Urothelium cell line (cell line): ENCODE measurements around the gene BCAS2.
"Not testable (repeated sequence)": the region's sequence is repeated elsewhere in the genome, so short reads cannot be mapped to it uniquely, and the experiment has no call there.

Source experiments
- DNase-seq: peaks from one replicate; pipeline ENCODE4 v3.0.0; 2011; ENCODE audit warnings: low spot score, mixed read lengths
- FAIRE-seq: peaks from 2 replicates; lab custom pipeline; 2011; peaks lifted over from hg19 to GRCh38; lab: Jason Lieb, UNC

The BCAS2 gene

GRCh38 chr1:114581335-114582287 lies at the start of gene BCAS2:
TSS of gene BCAS2 (minus strand) at chr1:114581615. CDS start at chr1:114581591, 24 bp downstream.
- DNase-seq: peak; percentile 95
- FAIRE-seq: peak; percentile 93

GRCh38 chr1:114627107-114627506 lies 45.7 kb upstream of the BCAS2 start:
- DNase-seq (no peak), FAIRE-seq (no peak)

- no peak for FAIRE-seq
- DNase-seq: no peak
These were observed 41.9 kb upstream of the BCAS2 start for GRCh38 chr1:114623364-114623763.

DNA sequence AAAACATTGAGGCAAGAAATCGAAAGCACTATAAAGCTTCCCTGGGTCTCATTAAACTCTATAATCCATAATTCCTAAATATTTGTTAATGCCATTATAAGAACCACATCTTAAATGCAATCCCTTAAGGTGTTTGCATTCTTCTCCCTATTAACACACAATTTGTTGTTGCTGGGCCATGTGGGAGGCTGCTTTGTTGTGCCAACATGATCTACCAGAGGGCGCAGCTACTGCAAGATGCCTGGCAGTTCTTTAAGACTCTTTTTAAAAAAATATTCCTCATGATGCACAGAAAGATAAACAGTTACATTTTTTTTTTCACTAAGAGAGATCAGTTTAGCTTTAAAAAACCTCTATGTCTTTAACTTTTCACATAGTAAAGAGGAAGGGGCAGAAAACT lies 39.0 kb upstream of the BCAS2 start:
- DNase-seq: no peak
- no peak for FAIRE-seq

GRCh38 chr1:114618606-114619005 lies 37.2 kb upstream of the BCAS2 start:
- no peak for FAIRE-seq
- no peak for DNase-seq

GRCh38 chr1:114610546-114611245 lies 29.3 kb upstream of the BCAS2 start:
- FAIRE-seq (peak; percentile 13), DNase-seq (peak; percentile 61)

- no peak for FAIRE-seq
- DNase-seq: no peak
These were observed 28.4 kb upstream of the BCAS2 start for GRCh38 chr1:114609826-114610225.

DNA sequence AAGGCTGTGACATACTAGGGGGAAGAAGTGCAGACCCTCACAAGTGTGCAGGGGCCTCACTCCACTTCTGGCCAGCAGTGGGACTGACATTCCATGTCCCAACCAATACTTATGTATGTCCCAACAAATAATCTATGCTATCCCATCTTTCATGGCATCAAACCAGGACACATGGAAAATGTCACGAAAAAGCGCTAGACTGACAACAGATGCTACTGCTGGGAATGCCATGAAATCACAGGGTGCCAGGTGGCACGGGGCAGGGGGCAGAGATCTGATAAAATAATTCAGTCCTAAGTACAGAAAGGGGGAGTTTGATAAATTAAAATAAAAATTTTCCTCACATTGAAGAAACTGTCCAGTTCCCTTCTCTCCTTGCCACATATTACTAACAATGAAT lies 27.6 kb upstream of the BCAS2 start:
- FAIRE-seq: peak; percentile 75

GRCh38 chr1:114607223-114607622 lies 25.8 kb upstream of the BCAS2 start:
- DNase-seq (no peak), FAIRE-seq (no peak)

More for the DNA sequence above, 27.6 kb upstream of the BCAS2 start:
- no peak for DNase-seq

GRCh38 chr1:114597949-114598348 lies 16.5 kb upstream of the BCAS2 start:
- FAIRE-seq: no peak

GRCh38 chr1:114595602-114596001 lies 14.2 kb upstream of the BCAS2 start:
- DNase-seq (no peak), FAIRE-seq (no peak)

More at GRCh38 chr1:114597949-114598348, 16.5 kb upstream of the BCAS2 start:
- no peak for DNase-seq

DNA sequence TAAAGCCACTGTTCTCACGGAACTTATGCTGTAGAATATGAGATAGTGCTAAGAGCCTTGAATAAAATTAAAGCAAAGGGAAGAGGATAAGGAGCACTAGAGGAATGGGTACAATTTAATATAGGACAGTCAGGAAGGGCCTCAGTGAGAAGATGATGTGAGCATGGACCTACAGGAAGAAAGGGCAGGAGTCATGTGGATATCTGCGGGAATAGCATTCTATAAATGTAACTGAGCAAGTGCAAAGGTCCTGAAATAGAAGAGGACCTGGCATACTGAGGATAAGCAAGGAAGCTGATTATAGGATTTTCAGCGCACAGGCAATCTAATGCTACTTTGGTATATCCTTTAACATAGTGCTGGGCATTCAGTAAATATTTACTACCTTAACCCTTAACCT lies 12.6 kb upstream of the BCAS2 start:
- no peak for FAIRE-seq

GRCh38 chr1:114589122-114589521 lies 7.7 kb upstream of the BCAS2 start:
- no peak for DNase-seq
- FAIRE-seq: no peak

More for the DNA sequence above, 12.6 kb upstream of the BCAS2 start:
- no peak for DNase-seq

DNA sequence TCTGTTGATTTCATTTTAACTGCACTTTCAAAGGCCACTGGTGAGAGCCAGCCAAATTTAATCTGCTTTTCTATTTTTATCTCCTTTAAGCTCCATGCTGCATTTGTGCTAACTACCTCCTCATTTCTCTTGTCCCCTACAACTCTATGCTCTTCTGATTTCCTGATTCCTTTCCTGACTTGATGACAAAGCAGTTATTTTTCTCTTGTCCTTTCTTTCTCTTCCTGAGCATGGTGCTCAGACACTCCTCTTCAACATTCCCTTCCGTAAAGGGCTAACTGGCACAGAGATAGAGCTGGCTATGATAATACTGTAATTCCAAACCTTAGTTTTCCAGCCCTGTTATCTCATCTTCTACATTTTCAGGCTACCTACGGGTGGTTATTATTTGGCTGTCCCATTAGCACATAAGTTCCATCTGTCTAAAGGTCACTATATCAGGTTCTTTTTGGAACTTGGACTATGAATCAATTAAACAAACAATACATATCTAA lies 6.8 kb upstream of the BCAS2 start:
- FAIRE-seq (no peak), DNase-seq (no peak)

- no peak for FAIRE-seq
- no peak for DNase-seq
These were observed 6.0 kb upstream of the BCAS2 start for GRCh38 chr1:114587203-114587991.

DNA sequence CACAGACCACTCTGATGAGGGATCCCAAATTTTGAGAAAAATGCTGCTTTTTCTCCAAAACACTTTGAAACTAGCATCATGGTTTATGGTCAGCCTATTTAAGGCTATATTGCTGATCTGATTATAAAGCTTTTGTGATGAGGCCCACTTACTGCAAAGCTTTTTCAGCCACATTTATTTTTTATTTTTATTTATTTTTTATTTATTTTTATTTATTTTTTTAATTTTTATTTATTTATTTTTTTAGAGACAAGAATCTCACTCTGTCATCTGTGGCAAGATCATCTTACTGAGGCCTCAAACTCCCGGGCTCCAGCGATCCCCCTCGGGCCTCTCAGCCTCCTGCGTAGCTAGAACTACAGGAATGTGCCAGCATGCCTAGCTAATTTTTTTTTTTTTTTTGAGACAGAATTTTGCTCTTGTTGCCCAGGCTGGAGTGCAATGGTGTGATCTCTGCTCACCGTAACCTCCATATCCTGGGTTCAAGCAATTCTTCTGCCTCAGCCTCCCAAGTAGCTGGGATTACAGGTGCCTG lies 5.2 kb upstream of the BCAS2 start:
- FAIRE-seq (no peak), DNase-seq (no peak)

GRCh38 chr1:114585231-114585630 lies 3.8 kb upstream of the BCAS2 start:
- DNase-seq (no peak), FAIRE-seq (no peak)

GRCh38 chr1:114574365-114574764 lies 7.0 kb downstream of the BCAS2 start:
- no peak for DNase-seq

DNA sequence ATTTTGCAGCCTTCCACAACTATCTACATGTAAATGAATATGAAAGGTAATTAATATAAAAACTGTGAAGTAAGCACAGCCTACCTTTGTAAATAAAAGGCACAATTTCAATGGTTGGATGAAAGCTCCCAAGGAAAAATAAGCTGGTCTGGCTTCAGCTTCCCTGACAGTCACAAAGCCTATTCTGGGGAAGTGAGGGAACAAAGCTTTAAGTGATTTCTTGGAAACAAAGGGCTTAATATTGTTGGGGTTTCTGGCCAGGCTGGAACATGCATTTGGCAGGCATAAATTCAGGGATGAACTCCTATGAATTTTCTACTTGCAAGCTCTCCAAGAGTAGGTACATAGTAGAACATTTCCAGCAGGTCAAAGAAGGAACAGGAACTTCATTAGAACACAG lies 17.3 kb downstream of the BCAS2 start:
- DNase-seq: no peak
- no peak for FAIRE-seq

More at GRCh38 chr1:114574365-114574764, 7.0 kb downstream of the BCAS2 start:
- FAIRE-seq: no peak

DNA sequence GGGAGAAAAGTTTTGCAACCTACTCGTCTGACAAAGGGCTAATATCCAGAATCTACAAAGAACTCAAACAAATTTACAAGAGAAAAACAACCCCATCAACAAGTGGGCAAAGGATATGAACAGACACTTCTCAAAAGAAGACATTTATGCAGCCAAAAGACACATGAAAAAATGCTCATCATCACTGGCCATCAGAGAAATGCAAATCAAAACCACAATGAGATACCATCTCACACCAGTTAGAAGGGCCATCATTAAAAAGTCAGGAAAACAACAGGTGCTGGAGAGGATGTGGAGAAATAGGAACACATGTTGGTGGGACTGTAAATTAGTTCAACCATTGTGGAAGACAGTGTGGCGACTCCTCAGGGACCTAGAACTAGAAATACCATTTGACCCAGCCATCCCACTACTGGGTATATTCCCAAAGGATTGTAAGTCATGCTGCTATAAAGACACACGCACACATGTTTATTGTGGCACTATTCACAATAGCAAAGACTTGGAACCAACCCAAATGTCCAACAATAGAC lies 18.4 kb downstream of the BCAS2 start:
- DNase-seq, FAIRE-seq: not testable (repeated sequence)
